C4-2B (cell line): ENCODE data around the gene SLC7A4.

Experiments
- H3K27ac ChIP-seq: fragments of 450-650 bp; 2 replicates; pipeline ENCODE4 v1.5.1; 2017
- ZFX ChIP-seq: fragments of 450-650 bp; IDR thresholded peaks from 2 replicates; pipeline ENCODE4 v1.6.1; 2017
- TF ChIP-seq, protein P1 (sequence below): fragments of 450-650 bp; conservative IDR thresholded peaks from 2 replicates; pipeline ENCODE4 v1.5.1; 2017; ENCODE audit warnings: mild to moderate bottlenecking

Gene SLC7A4

DNA sequence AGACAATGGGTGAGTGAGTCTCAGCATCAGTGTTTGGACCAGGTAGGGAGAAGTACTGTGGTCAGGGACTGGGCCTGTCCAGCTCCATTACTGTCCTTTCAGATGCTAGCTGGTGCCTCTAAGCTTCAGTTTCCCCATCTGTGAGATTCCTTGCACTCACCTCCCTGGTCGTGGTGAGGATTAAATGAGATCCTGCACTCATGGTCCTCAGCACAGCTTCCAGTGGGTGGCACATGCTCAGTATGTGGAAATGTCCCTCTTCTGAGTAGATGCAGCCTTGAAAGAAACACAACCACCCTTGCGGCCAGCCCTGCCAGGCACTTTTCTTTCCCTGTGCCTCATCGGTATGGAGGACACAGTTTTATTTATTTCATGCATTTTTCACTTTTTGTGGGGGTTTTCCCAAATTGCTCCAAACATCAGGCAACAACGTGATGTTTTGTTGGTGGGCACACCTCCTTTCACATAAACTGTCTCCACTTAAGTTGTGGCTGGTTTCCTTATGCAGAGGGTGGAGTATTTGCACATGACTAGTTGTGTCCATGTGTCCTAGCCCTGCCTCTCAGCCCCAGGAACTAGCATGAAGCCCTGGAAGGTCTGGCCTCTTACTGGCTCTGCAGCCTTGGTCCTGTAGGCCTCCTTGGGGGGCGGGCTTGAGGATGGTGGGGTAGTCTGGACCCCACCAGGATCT is 49.1 kb downstream of the SLC7A4 start:
- no peak for TF ChIP-seq ZFX
- H3K27ac ChIP-seq = peak overlapping the region; percentile 93

DNA sequence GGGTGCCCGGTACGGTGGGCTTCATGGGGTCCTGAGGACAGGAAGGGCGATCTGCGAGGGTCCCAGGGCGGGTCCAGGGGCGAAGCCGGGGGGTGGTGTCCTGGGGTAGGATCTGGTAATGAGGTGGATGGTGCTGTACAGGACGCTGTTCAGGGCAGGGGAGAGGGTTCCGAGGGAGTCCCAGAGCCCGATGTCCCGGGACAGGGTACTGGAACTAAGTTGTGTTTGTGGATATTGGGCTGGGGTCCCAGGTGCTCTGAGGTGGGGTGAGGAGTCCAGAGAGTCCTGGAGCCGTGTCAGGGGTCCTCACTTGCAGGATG is 49.8 kb downstream of the SLC7A4 start:
- TF ChIP-seq, protein P1, sequence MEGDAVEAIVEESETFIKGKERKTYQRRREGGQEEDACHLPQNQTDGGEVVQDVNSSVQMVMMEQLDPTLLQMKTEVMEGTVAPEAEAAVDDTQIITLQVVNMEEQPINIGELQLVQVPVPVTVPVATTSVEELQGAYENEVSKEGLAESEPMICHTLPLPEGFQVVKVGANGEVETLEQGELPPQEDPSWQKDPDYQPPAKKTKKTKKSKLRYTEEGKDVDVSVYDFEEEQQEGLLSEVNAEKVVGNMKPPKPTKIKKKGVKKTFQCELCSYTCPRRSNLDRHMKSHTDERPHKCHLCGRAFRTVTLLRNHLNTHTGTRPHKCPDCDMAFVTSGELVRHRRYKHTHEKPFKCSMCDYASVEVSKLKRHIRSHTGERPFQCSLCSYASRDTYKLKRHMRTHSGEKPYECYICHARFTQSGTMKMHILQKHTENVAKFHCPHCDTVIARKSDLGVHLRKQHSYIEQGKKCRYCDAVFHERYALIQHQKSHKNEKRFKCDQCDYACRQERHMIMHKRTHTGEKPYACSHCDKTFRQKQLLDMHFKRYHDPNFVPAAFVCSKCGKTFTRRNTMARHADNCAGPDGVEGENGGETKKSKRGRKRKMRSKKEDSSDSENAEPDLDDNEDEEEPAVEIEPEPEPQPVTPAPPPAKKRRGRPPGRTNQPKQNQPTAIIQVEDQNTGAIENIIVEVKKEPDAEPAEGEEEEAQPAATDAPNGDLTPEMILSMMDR = no peak

DNA sequence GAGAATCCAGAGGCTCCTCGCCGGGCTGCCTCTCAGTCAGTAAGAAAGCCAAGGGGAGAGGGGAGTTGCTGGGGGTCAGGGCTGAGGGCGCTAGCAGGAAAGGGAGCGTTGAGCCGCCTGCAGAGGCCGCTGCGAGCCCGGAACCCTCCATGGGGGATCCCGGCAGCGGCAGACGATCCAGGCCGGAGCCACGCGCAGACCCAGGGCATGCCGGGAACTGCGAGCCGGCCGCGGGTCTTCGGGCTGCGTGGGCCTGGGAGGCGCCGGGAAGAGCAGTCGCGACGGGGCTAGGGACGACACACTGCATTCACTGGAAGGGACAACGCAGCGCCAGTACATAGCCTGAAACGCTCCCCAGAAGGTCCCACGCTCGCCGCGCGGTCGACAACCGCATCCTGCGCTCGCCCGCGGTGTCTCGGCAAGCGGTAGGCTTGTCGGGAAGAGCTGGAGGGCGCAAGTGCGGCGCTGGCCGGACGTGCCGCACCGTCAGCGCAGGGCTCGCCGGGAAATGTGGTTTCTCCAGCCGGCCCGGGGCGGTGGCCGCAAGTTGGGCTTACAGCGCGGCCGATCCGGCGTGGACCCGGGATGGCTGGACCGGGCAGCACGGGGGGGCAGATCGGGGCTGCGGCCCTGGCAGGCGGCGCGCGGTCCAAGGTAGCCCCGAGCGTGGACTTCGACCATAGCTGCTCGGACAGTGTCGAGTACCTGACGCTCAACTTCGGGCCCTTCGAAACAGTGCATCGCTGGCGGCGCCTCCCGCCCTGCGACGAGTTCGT is 50.4 kb downstream of the SLC7A4 start, which contains the start of gene LZTR1:
Gene LZTR1 (plus strand): TSS at position 511 of the 776 bp plus-strand sequence. CDS start 75 bp downstream, at position 586.
- peak within 1 kb of the TSS; percentile 93 for H3K27ac ChIP-seq
- TF ChIP-seq, protein P1 = no peak; the same call in 1 of the 2 replicates
- TF ChIP-seq ZFX = peak; percentile 98

More for the DNA sequence above, 49.8 kb downstream of the SLC7A4 start:
- peak overlapping the region; percentile 93 for H3K27ac ChIP-seq

DNA sequence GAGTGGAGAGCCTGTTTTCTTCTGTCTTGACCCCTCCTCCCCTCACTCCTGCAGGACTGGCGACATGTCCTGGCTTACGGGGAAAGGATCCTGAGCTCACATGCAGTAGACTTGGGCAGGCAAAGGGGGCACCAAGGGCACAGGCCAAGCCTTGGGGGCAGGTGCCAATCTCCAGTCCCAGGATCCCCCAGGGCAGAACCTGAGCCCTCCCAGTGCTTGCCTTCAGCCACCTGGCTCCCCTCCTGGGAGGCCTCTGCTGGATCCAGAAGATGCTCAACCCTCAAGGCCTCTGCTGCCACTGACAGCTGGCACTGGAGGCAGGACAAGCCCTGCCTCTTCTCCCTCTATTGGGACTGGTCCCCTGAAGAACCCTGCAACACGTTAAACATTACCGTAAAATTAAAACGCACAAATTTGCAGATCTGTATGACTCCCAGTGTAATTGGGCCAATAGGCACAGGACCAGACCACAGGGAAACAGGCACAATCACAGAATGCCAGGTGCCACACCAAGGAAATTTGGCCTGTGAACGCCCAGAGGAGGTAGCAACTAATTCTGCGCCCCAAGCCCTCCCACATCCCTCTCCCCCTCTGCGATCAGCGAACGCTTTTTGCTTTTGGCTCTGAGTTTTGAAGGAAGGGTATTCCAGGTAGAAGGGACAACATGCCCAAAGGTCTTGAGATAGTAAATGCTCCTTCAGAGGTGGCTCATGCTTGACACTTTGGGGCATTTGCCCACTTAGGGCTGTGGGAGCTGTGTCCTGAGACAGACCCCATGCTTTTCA is 51.2 kb downstream of the SLC7A4 start:
- peak overlapping the region; percentile 93 for H3K27ac ChIP-seq
- TF ChIP-seq, protein P1 = no peak
- TF ChIP-seq ZFX = no peak

- no peak for TF ChIP-seq ZFX
- TF ChIP-seq, protein P1 = no peak
- H3K27ac ChIP-seq = no peak overlapping the region
Measured at GRCh38 chr22:20980523-20980922, 51.8 kb downstream of the SLC7A4 start.

DNA sequence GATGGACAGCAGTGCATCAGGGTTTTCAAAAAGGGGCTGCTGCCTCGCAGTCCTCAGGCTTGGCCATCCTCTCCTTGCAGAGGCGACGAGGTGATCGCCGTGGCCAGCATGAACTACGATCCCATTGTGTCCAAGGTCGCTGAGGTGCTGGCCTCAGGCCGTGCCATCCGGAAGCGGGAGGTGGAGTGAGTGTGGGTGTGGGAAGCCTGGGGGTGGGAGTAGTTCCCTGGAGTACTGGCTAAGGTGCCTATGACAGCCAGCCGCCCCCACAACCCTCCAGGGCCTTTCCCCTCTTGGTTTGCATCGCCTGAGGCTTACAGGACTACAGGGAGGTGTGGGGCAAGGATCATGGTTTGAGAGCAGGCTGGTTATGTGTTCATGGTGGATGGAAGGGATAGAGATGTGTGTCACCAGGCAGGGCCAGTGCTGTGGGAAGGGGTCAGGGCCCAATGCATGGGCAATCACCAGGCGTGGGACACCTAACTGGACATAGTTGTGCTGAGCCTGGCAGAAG is 52.4 kb downstream of the SLC7A4 start:
- TF ChIP-seq, protein P1 = no peak
- TF ChIP-seq ZFX = no peak
- H3K27ac ChIP-seq = no peak overlapping the region

GRCh38 chr22:20979243-20979809 is 53.0 kb downstream of the SLC7A4 start:
- H3K27ac ChIP-seq = no peak overlapping the region
- TF ChIP-seq ZFX = no peak
- TF ChIP-seq, protein P1 = no peak
